ENCODE results near the gene PLA2G4B.

The PLA2G4B gene

DNA sequence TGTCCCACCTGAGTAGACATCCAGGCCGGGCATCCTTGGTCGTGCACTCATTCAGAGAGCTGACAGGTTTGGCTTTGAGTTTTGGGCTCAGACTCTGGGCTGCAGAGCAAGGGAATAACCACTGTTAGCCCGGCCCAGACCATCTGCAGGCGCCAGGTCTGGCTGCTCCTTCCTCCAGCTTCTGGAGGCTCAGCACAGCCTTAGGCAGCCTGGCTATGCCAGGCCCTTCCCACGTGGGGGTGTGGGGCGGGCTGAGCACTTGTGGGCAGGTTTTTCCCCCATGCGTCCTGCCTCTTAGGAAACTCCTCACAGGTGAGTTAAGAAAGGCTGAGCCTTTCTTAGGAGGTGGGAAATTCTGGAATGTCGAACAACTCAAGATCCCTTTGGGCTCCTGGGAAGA is 11.2 kb downstream of the PLA2G4B start:
- Mint-ChIP-seq H3K9me3 (no peaks in the 10 kb centered on the region), H3K27ac (no peak overlapping the region), H3K27me3 (no peaks in the 10 kb centered on the region), H3K4me1 (no peaks in the 10 kb centered on the region), H3K36me3 (peaks cover 2% of the 10 kb centered on the region), H3K4me3 (no peak overlapping the region)

DNA sequence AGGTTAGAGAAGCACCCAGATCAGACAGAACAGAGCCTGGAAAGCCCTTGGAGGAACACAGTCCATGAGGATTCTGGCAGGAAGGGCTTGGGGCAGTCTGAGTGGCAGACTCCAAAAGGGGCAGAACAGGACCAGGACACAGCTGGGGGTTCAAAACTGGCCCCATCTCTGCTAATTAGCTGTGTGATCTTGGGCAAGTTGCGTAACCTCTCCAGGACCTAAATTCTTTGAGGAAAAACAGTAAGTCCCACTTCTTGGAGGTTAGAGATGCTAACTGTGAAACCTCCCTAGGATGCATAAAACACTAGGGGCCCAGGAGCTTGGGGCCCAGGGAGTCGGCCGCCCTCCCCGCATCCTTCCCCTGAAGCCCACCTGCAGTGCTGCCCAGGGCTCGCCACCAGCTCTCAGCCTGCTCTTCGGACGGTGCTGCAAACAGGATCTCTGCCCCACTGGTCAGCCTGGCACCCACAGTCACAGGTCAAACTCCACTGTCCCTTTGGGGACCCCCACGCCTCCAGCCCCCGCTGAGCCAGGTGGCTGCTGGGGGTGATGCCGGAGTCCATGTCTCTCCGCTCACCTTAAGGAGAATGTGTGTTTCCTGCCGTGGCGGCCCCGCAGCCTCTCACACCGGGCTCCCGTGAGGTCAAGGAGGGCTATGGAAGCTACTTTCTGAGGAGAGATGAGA is 12.0 kb downstream of the PLA2G4B start:
- H3K27me3 Mint-ChIP-seq = no peaks in the 10 kb centered on the region
- H3K4me3 Mint-ChIP-seq = no peak overlapping the region
- H3K36me3 Mint-ChIP-seq = peaks cover 2% of the 10 kb centered on the region
- H3K9me3 Mint-ChIP-seq = no peaks in the 10 kb centered on the region
- H3K27ac Mint-ChIP-seq = no peak overlapping the region
- H3K4me1 Mint-ChIP-seq = no peaks in the 10 kb centered on the region

DNA sequence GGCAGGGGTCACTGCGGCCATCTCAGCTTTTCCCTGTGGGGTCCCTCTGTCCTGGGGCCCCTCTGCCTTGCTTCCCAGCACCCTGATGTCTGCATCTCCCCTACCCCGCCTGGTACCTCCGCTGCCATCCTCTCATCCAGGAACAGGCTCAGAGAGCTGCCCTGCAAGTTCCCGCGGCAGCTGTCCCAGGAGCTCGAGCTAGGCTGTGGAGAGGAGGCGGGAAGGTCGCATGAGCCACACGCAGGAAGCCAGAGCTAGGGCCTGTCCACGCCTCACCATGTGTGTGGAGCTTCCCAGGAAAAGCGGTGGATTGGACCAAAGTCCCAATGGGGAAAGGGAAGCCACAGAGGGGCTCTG is 12.5 kb downstream of the PLA2G4B start:
- peaks cover 2% of the 10 kb centered on the region for H3K36me3 Mint-ChIP-seq
- H3K27ac Mint-ChIP-seq = no peak overlapping the region
- no peaks in the 10 kb centered on the region for H3K9me3 Mint-ChIP-seq
- no peaks in the 10 kb centered on the region for H3K4me1 Mint-ChIP-seq
- H3K27me3 Mint-ChIP-seq = no peaks in the 10 kb centered on the region
- H3K4me3 Mint-ChIP-seq = no peak overlapping the region

DNA sequence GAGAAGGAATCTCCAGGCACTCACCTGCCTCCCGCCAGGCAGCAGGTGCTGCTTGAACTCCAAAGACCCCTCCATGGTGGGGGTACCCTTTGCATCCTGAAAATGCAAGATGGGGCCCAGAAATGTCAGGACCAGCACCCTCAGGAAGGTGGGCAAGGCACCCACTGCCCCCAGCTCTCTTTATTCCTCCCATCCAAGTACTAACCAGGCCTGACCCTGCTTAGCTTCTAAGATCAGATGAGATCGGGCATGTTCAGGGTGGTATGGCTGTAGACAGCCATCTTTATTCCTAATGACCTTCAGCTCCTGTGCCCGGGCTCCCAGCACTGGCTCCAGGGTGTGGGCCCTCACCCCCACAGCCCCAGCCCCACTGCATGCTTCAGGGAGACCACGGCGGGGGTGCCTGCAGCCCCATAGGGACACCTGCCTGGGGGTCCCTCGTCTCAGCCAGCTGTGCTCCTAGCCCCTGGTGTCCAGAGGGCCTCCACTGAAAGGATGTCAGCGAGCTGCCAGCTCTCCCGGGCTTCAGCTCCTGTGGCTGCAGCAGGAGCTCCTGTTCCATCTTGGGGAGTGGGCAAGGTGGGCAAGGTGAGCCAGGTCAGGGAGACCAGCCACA is 13.2 kb downstream of the PLA2G4B start:
- Mint-ChIP-seq H3K9me3 (no peaks in the 10 kb centered on the region), H3K27me3 (no peaks in the 10 kb centered on the region), H3K36me3 (peaks cover 2% of the 10 kb centered on the region), H3K27ac (no peak overlapping the region), H3K4me3 (no peak overlapping the region), H3K4me1 (no peaks in the 10 kb centered on the region)

GRCh38 chr15:41852736-41853590 is 14.3 kb downstream of the PLA2G4B start:
- peaks cover 2% of the 10 kb centered on the region for H3K36me3 Mint-ChIP-seq
- no peak overlapping the region for H3K4me3 Mint-ChIP-seq
- H3K27ac Mint-ChIP-seq = no peak overlapping the region
- no peaks in the 10 kb centered on the region for H3K27me3 Mint-ChIP-seq
- no peaks in the 10 kb centered on the region for H3K9me3 Mint-ChIP-seq
- H3K4me1 Mint-ChIP-seq = no peaks in the 10 kb centered on the region

DNA sequence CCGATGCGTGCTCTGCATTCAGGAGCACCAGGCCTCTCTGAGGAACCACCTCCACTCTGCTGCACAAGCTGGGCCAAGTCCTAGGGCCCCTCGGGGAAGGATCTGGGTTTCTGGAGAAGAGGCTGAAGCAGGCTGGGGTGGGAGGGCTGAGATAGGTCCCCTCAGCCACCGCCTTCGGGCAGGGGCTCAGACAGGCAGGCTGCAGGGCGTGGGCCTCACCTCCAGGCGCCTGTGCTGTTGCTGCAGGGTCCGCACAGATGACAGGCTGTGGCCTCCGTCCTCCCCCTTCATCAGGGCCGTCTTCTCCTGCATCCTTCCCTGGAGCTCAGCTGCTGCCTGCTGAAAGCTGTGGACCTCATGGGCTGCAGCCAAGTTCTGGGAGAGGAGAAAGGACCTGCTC is 15.2 kb downstream of the PLA2G4B start:
- Mint-ChIP-seq H3K4me3 (no peak overlapping the region), H3K4me1 (no peaks in the 10 kb centered on the region), H3K27me3 (no peaks in the 10 kb centered on the region), H3K27ac (no peak overlapping the region), H3K36me3 (no peaks in the 10 kb centered on the region), H3K9me3 (no peaks in the 10 kb centered on the region)

- Mint-ChIP-seq H3K27ac (no peak overlapping the region), H3K27me3 (no peaks in the 10 kb centered on the region), H3K4me3 (no peak overlapping the region), H3K9me3 (no peaks in the 10 kb centered on the region), H3K4me1 (no peaks in the 10 kb centered on the region), H3K36me3 (no peaks in the 10 kb centered on the region)
Observed at GRCh38 chr15:41854443-41854842, 15.8 kb downstream of the PLA2G4B start.

DNA sequence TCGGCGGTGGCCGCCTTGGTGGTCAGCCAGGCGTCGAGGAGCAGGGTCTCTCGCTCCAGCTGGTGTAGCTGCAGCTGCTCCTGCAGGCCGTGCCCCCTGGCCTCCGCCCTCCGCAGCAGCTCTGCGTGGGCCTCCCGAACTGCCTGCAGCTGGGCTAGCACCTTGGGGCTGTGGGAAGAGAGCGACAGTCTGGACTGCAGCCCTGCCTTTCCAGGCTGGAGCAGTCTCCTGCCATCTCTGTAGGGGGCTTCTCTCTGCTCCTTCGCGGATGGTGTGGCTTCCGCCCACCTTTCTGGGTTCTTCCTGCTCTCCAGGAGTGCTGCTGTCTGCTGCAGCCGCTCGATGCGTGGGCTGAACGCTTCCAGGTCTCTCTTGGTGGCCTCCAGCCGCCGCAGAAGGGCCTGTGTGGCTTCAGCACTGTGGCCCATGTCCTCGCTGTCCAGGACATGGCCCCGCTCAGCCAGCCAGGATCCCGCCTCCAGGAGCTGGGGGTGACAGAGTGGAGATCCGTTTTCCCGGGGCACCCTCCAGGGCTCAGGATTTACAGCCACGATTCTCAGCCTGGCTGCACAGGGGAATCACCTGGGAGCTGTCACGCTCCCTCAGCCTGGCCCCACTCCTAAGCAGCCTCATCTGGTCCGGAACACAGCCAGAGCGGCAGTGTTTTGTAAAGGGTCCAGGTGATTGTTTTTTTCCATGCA is 16.8 kb downstream of the PLA2G4B start:
- Mint-ChIP-seq H3K27me3 (no peaks in the 10 kb centered on the region), H3K9me3 (no peaks in the 10 kb centered on the region), H3K4me3 (no peak overlapping the region), H3K36me3 (no peaks in the 10 kb centered on the region), H3K27ac (no peak overlapping the region), H3K4me1 (peaks cover 4% of the 10 kb centered on the region)

DNA sequence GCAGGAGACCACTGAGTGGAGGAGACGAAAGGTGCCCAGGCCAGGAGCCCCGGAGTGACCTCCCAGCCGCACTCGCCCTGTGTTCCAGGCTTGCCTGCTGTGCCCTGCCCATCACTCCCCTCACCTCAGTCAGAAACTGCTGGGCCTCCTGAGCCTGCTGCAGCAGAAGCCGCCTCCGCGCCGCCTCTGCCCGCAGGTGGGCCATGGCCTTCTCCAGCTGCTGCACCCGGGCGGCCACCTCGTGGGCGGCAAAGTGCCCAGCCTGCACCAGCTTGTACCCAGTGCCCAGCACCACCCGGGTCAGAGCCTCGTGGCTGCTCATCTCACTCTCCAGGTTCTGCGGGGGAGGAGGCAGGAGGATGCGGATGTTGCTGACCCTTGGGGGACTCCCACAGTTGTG is 17.6 kb downstream of the PLA2G4B start:
- Mint-ChIP-seq H3K27ac (no peak overlapping the region), H3K4me3 (no peak overlapping the region), H3K9me3 (no peaks in the 10 kb centered on the region), H3K4me1 (peaks cover 4% of the 10 kb centered on the region), H3K36me3 (no peaks in the 10 kb centered on the region), H3K27me3 (no peaks in the 10 kb centered on the region)

GRCh38 chr15:41856716-41857115 is 18.1 kb downstream of the PLA2G4B start:
- no peak overlapping the region for H3K27ac Mint-ChIP-seq

GRCh38 chr15:41857316-41857715 is 18.7 kb downstream of the PLA2G4B start:
- H3K36me3 Mint-ChIP-seq = no peaks in the 10 kb centered on the region
- H3K4me3 Mint-ChIP-seq = no peak overlapping the region
- no peaks in the 10 kb centered on the region for H3K9me3 Mint-ChIP-seq
- H3K4me1 Mint-ChIP-seq = peaks cover 4% of the 10 kb centered on the region
- no peaks in the 10 kb centered on the region for H3K27me3 Mint-ChIP-seq
- no peak overlapping the region for H3K27ac Mint-ChIP-seq

More at GRCh38 chr15:41856716-41857115, 18.1 kb downstream of the PLA2G4B start:
- no peaks in the 10 kb centered on the region for H3K36me3 Mint-ChIP-seq
- H3K9me3 Mint-ChIP-seq = no peaks in the 10 kb centered on the region
- no peak overlapping the region for H3K4me3 Mint-ChIP-seq
- no peaks in the 10 kb centered on the region for H3K27me3 Mint-ChIP-seq
- peaks cover 4% of the 10 kb centered on the region for H3K4me1 Mint-ChIP-seq

GRCh38 chr15:41858756-41859155 is 20.1 kb downstream of the PLA2G4B start:
- Mint-ChIP-seq H3K9me3 (no peaks in the 10 kb centered on the region), H3K36me3 (no peaks in the 10 kb centered on the region), H3K4me1 (peaks cover 4% of the 10 kb centered on the region), H3K4me3 (no peak overlapping the region), H3K27ac (no peak overlapping the region), H3K27me3 (no peaks in the 10 kb centered on the region)

- no peak overlapping the region for H3K4me3 Mint-ChIP-seq
- peaks cover 4% of the 10 kb centered on the region for H3K4me1 Mint-ChIP-seq
- H3K9me3 Mint-ChIP-seq = no peaks in the 10 kb centered on the region
- H3K27ac Mint-ChIP-seq = no peak overlapping the region
- H3K36me3 Mint-ChIP-seq = no peaks in the 10 kb centered on the region
- no peaks in the 10 kb centered on the region for H3K27me3 Mint-ChIP-seq
Observed at GRCh38 chr15:41860049-41860828, 21.6 kb downstream of the PLA2G4B start.

DNA sequence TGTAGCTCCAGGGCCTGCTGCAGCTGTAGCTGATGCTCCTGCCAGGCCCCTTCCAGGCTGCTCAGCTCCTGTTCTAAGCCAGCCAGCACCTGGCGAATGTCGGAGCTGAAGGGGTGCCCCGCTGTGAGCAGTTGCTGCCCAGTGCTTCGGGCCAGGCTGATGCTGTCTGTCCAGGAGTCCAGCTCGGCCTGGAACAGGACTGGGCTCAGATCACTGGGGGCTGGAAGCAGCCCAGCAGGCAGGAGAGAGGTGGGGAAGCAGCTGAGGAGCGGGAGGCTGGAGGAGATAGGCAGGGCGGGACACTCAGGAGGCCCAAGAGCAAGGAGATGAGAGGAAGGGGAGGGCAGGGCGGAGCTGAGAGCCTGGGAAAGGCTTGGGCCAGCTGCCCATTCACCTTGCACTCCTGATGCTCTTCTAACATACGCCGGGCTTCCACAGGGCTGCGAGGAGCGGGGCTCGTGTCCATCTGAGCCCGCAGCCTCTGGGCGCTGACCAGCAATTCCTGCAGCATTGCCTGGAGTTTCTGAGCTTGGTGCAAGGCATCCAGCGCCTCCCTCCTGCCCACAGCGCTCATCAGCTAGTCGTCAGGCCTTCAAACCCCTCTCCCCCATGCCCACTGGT is 23.2 kb downstream of the PLA2G4B start:
- Mint-ChIP-seq H3K27me3 (no peaks in the 10 kb centered on the region), H3K9me3 (no peaks in the 10 kb centered on the region), H3K4me1 (peaks cover 4% of the 10 kb centered on the region), H3K4me3 (no peak overlapping the region), H3K36me3 (no peaks in the 10 kb centered on the region), H3K27ac (no peak overlapping the region)
